NCI-H748 (cell line): ENCODE data around the gene PTPN6.

Source experiments
- DNase-seq: peaks from one replicate; lab custom pipeline; 2025; ENCODE audit not compliant: unreplicated experiment; lab: John Stamatoyannopoulos, UW

PTPN6 gene

GRCh38 chr12:6954316-6955107, 3.4 kb downstream of the PTPN6 start:
- no peak for DNase-seq

GRCh38 chr12:6955108-6956020, 4.2 kb downstream of the PTPN6 start:
- DNase-seq = no peak

DNA sequence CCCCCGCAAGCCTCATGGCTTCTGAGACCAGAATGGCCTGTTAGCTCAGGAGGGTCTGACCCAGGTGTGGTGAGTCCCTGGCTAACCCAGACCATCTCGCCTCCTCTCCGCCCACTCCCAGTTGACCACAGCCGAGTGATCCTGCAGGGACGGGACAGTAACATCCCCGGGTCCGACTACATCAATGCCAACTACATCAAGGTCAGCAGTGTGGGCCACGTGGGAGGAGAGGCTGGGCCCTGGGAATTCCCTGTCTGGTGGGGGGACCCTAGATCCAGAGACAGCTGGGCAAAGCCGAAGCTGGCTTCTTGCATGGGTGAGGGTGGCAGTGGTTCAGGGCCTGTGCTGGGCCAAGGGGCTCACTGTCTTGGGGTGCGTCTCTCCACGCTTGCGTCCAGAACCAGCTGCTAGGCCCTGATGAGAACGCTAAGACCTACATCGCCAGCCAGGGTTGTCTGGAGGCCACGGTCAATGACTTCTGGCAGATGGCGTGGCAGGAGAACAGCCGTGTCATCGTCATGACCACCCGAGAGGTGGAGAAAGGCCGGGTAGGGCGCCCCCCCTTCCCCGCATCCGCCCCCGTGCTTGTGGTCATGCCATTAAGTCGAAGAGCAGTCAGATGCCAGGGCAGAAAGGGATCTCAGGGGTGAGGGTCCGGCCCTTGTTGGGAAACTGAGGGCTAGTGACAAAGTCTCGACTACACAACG, 5.0 kb downstream of the PTPN6 start:
- DNase-seq = no peak

GRCh38 chr12:6957151-6957701, 6.1 kb downstream of the PTPN6 start:
- no peak for DNase-seq

DNA sequence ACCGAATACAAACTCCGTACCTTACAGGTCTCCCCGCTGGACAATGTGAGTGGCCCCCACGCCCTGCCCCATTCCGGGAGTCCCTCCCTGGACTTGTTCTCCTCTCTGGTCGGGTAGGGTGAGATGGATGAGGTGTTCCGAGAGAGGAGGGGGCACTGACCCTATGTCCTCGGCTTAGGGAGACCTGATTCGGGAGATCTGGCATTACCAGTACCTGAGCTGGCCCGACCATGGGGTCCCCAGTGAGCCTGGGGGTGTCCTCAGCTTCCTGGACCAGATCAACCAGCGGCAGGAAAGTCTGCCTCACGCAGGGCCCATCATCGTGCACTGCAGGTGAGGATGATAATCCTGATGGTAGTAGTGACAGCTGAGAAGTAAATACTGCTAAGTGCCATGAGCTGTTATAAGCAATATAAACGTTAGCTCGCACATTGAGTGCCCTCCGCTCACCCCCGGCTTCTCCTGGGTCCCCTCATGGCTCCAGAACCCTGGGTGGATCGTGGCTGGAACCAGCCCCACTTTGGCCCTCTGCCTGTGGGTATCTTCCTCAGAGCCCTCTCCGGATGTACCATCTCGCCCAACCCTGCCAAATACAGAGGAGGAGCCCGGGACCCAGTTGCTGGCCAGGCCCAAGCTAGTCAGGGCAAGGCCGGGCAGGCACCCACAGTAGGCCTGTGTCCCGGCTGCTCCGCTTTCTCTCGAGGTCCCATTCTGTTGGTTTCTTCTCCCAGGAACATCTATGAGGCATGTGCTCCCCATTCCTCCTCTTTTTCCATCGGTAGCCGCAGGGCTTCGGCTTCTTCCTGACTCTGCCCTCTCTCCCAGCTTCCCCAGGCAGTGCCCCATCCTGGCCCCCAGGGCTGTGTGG, 6.8 kb downstream of the PTPN6 start:
- DNase-seq = no peak

DNA sequence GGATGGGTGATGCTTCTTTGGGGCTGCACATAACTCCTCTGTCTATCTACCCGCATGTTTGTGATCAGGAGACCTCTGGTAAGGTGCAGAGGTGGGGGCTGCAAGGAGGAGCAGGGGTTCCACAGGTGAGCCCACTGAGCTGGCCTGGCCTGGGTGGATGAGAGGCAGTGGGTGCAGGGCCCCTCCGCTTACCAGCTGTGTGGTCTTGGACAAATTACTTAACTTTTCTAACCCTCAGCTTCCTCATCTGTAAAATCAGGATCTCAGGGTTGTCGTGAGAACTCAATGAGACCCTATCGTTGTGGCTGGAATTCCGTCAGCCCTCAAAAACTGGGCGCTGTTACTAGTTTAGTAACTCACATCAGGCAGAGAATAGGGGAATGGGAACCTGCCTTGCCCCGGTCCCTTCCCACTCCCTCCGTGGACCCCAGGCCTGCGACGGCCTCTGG, 7.5 kb downstream of the PTPN6 start:
- DNase-seq = no peak

- DNase-seq = no peak
Observed at GRCh38 chr12:6959058-6959804, 8.1 kb downstream of the PTPN6 start.

- no peak for DNase-seq
Observed at GRCh38 chr12:6959805-6960592, 8.8 kb downstream of the PTPN6 start.

DNA sequence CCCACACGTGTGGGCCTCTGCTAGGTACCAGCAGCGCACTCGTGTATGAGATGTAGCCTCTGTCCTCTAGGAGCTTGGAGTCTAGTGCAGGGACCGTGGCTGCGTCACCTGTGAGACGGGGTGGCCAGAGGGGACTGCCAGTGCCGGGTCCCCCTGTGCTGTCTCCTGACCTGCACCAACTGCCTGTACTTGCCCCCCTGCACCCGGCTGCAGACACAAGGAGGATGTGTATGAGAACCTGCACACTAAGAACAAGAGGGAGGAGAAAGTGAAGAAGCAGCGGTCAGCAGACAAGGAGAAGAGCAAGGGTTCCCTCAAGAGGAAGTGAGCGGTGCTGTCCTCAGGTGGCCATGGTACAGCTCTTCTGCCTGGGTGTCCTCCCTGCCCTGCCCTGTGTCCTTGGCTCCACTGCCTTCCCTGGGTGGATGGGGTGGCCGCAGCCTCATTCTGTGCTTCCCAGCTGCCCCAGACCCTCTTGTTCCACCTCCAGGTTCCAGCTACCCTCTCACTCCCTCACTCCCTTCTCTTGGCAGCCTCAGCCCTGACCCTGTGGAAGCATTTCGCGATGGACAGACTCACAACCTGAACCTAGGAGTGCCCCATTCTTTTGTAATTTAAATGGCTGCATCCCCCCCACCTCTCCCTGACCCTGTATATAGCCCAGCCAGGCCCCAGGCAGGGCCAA, 9.6 kb downstream of the PTPN6 start:
- no peak for DNase-seq

- no peak for DNase-seq
Observed at GRCh38 chr12:6961278-6961694, 10.1 kb downstream of the PTPN6 start.

- peak; percentile 83 for DNase-seq
Observed at GRCh38 chr12:6961695-6962284, 10.6 kb downstream of the PTPN6 start.

GRCh38 chr12:6962285-6963015, 11.3 kb downstream of the PTPN6 start:
- DNase-seq = peak; percentile 78

DNA sequence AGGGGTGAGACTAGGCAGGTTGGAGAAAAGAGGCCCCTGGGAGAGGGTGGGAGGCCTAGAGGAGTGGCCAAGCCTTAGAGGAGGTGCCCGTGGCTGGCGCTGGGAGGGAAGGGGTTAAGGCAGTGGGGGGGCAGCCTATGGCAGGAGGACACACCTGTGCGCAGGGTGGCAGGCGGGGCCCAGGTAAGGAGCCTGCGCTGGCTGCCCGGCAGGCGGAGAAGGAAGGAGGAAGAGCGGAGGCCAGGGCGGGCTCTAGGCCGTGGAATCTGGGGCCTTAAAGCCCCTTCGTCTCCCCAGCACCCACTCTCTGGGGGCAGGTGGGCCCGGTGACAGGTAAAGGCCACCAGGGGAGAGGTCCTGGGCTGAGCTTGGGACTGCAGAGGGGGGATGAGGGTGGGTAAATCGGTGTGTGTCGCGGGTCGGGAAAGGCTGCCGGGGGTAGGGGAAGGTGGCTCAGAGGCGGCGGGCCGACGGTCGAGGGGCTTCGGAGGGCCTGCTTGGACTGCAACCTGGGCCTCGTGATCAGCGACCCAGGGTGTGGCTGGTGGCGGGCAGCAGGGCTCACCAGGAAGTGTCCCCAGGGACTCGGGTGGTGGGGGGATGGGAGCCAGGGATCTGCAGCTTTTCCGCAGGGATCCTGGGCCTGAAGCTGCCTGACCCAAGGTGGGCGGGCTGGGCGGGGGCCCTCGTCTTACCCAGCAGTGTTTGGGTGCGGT, 12.0 kb downstream of the PTPN6 start:
- DNase-seq = peak; percentile 45

DNA sequence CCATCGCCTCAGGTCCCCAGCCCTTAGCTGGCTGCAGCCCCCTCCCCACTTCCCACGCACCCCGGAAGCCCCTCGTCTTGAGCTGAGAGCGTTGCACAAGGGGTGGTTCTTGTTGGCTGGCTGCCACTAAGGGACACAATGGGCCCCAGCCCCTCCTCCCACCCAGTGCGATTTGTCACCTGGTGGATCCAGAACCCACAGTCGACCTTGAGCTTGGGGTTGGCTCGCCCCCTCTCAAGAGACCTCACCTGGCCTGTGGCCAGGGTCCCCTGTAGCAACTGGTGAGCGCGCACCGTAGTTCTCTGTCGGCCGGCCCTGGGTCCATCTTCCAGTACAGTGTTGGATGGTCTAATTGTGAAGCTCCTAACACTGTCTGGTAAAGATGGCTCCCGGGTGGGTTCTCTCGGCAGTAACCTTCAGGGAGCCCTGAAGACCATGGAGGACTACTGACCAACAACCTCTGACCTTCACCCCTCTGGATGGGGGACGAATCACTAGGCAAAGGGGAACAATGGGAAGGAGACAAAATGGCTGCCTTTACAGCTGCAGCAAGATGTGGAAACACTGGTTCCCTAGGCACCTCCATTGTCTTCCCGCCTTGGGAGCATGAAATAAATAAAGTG, 12.7 kb downstream of the PTPN6 start:
- DNase-seq = peak; percentile 6

DNA sequence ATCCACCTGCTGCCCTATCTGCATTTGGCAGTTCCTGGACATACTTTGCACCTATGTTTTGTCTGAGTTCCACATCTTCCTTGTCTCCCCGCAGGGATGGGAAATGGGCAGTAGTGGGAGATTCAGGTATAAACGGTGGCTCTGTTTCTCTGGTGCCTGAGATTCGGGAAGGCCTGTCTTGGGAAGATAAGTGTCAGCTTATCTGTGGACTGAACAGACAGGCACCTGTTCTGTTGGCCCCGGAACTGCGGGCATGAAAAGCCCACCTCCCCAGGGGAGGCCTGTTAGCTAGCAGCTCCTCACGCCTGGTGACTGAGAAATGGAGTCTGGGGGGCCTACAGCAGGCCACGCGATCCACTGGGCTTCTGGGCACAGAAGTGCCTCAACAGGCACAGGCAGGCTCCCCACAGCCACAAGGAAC, 13.5 kb downstream of the PTPN6 start:
- DNase-seq = no peak
